Stimulated activated effector memory CD8-positive, alpha-beta T cell treated with anti-CD3 and anti-CD28 coated beads, Interleukin-12 subunit alpha, Interleukin-12 subunit beta, amount 100 ng/mL, for 72 hours (primary cell): ENCODE measurements around the gene ZNRF1.
"Not testable (repeated sequence)": the region's sequence is repeated elsewhere in the genome, so short reads cannot be mapped to it uniquely, and the experiment has no call there.

ENCODE experiments used
- ATAC-seq: fragments of 150-1000 bp; cut with Tn5 transposase; 2 replicates; pipeline ENCODE4 v1.10.0; 2021
- DNase-seq, 2 donors: peaks; one replicate each; pipeline ENCODE4 v3.0.0; 2021 to 2022; ENCODE audit warnings: low spot score in 2 of 2
- H3K27ac Mint-ChIP-seq: one replicate; pipeline ENCODE4 v1.8.0; 2022; ENCODE audit warnings: mild to moderate bottlenecking, mixed read lengths
- H3K36me3 Mint-ChIP-seq: one replicate; pipeline ENCODE4 v1.8.0; 2022; ENCODE audit warnings: mild to moderate bottlenecking, mixed read lengths
- H3K4me1 Mint-ChIP-seq: one replicate; pipeline ENCODE4 v1.8.0; 2022; ENCODE audit warnings: mixed read lengths
- H3K4me3 Mint-ChIP-seq: one replicate; pipeline ENCODE4 v1.8.0; 2022; ENCODE audit warnings: mild to moderate bottlenecking, mixed read lengths
- H3K9me3 Mint-ChIP-seq: one replicate; pipeline ENCODE4 v1.8.0; 2022; ENCODE audit warnings: mixed read lengths

The ZNRF1 gene

DNA sequence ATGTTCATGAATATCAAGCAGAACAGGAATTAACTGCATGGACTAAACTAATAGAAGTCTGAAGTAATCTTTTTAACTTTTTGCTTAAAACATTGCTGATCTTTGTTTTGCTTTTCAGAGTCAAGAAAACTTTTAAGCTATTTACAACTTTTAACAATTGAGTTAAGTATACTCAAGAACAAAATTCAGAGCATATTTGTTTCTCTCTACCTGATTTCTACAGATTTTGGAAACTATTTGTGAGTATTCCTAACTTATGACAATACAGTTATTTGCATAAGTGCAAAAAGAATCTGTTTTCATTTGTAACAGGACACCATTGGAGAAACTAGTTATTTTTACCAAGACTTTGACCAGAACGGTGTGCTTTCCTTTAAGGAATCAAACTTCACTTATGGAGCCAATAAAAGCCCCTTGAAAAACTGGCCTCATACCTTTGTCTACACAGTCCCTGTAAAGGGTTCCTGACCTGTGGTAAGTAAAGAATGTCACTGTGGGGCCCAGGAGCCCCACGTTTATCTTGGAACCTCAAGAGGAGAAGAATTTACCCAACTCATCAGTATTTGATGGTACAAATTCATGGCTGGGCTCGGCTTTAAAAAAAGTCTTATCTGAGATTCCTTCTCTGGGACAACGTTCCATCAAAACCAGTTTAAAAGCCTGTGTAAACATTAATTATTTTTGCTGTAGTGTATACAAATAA, 129.0 kb downstream of the ZNRF1 start:
- Mint-ChIP-seq H3K27ac (no peak overlapping the region), H3K9me3 (no peaks in the 10 kb centered on the region), H3K4me1 (peaks cover 5% of the 10 kb centered on the region), H3K36me3 (no peaks in the 10 kb centered on the region), H3K4me3 (no peak overlapping the region)
- no peak for ATAC-seq
- DNase-seq, result no peak

DNA sequence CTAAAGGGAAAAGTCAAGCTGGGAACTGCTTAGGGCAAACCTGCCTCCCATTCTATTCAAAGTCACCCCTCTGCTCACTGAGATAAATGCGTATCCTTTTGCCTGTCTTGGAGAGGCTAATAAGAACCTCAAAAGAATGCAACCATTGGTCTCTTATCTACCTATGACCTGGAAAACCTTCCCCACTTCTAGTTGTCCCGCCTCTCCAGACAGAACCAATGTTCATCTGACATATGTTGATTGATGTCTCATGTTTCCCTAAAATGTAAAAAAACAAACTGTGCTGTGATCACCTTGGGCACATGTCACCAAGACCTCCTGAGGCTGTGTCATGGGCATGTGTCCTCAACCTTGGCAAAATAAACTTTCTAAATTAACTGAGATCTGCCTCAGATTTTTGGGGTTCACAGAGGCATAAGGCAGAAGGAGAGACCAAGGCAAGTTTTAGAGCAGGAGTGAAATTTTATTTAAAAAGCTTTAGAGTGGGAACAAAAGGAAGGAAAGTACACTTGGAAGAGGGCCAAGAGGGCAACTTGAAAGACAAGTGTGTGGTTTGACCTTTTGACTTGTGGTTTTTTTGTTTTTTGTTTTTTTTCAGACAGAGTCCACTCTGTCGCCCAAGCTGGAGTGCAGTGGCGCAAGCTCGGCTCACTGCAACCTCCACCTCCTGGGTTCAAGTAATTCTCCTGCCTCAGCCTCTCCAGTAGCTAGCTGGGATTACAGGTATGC, 130.8 kb downstream of the ZNRF1 start:
- not testable (repeated sequence) for H3K9me3 Mint-ChIP-seq, DNase-seq, H3K4me1 Mint-ChIP-seq, H3K4me3 Mint-ChIP-seq, ATAC-seq, H3K36me3 Mint-ChIP-seq, H3K27ac Mint-ChIP-seq

DNA sequence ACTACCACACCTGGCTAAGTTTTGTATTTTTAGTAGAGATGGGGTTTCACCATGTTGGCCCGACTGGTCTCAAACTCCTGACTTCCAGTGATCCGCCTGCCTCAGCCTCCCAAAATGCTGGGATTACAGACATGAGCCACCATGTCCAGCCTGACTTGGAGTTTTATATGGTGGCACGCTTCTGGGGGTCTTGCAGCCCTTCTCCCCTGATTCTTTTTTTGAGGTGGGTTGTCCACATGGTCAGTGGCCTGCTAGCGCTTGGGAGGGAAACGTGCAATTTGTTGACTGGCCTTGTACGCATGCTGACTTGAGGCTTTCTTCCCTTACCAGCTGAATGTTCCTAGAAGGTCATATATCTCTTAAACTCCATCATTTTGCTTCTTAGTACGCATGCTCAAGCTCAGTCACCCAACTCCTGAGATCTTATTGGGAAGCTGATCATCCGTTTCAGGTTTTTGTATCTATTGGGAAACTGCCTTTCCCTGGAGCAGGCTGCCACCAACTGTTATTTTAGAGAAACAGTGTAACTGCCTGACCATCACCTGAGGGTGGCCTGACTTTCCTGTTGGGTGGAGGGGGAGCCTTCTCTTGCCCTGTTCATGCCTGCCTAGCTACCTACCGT, 131.4 kb downstream of the ZNRF1 start:
- DNase-seq (no peak), ATAC-seq (no peak)
- Mint-ChIP-seq H3K27ac (no peak overlapping the region), H3K36me3 (no peaks in the 10 kb centered on the region), H3K4me1 (peaks cover 5% of the 10 kb centered on the region), H3K9me3 (no peaks in the 10 kb centered on the region), H3K4me3 (no peak overlapping the region)

DNA sequence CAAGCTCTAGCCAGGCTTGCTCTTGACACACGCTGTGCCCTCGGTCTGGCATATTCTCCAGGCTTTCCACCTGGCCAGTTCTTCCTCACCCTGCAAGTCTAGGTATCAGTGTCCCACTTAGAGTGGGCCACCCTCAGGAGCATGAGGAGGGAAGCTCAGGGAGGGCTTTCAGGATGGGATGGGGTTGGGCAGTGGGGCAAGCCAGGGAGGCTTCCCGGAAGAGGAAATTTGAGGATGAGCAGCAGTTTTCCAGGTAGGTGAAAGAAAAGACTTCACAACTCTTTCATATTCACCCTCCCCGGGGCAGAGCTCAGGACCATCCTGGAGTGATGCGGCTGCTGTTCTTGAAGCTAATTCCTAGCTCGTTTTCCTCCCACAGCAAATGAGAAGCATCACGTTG, 132.3 kb downstream of the ZNRF1 start:
- H3K9me3 Mint-ChIP-seq, result no peaks in the 10 kb centered on the region
- H3K4me3 Mint-ChIP-seq, result no peak overlapping the region
- ATAC-seq (no peak), DNase-seq (no peak)
- H3K36me3 Mint-ChIP-seq, result no peaks in the 10 kb centered on the region
- H3K4me1 Mint-ChIP-seq, result peaks cover 5% of the 10 kb centered on the region
- H3K27ac Mint-ChIP-seq, result no peak overlapping the region

DNA sequence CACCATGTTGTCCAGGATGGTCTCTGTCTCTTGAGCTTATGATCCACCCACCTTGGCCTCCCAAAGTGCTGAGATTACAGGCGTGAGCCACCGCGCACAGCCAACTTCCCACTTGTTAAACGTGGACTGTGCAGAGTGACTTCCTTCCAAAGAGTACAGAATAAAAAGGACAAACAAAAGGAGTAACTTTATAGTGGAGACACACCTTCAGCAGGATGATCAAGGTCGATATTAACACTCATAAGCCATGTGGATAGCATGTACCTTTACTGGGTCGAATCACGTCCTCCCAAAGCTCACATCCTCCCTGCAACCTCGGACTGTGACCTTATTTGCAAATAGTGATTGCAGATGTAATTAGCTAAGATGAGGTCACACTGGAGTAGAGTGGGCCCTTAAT, 139.4 kb downstream of the ZNRF1 start:
- H3K9me3 Mint-ChIP-seq, result no peaks in the 10 kb centered on the region
- H3K27ac Mint-ChIP-seq, result no peak overlapping the region
- DNase-seq (no peak), ATAC-seq (no peak)
- H3K36me3 Mint-ChIP-seq, result no peaks in the 10 kb centered on the region
- no peaks in the 10 kb centered on the region for H3K4me1 Mint-ChIP-seq
- H3K4me3 Mint-ChIP-seq, result no peak overlapping the region

DNA sequence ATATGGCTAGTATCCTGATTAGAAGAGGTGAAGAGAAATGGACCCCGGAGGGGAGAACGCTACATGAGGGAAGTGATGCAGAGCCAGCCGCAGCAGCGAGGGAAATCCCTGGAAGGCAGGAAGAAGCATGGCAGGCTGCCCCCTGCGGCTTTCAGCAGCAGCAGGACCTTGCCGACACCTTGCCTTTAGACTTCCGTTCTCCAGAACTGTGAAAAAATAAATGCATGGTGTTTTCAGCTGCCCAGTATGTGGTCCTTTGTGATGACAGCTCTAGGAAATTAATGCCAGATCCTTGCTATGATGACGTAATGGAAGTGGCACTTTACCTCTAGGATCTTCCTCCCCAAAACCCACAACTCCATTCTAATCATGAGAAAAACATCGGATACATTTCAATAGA, 139.8 kb downstream of the ZNRF1 start:
- ATAC-seq (no peak), DNase-seq (no peak)
- Mint-ChIP-seq H3K27ac (no peak overlapping the region), H3K36me3 (no peaks in the 10 kb centered on the region), H3K4me3 (no peak overlapping the region), H3K4me1 (no peaks in the 10 kb centered on the region), H3K9me3 (no peaks in the 10 kb centered on the region)

DNA sequence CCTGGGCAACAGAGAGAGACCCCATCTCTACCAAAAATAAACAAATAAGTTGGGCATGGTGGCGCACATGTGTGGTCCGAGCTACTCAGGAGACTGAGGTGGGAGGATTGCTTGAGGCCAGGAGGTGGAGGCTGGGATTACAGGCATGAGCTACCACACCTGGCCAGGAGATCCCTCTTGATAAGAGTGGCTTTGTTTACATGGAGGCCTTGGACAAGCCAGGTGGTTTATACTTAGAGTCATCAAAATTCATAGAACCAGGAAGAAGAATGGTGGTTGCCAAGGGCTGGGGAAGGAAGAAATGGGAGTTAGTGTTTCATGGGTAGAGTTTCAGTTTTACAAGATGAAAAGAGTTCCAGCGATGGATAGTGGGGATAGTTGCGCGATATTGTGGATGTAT, 140.7 kb downstream of the ZNRF1 start:
- no peaks in the 10 kb centered on the region for H3K36me3 Mint-ChIP-seq
- H3K4me1 Mint-ChIP-seq, result no peaks in the 10 kb centered on the region
- H3K27ac Mint-ChIP-seq, result no peak overlapping the region
- no peak for ATAC-seq
- H3K4me3 Mint-ChIP-seq, result no peak overlapping the region
- DNase-seq, result no peak
- no peaks in the 10 kb centered on the region for H3K9me3 Mint-ChIP-seq

DNA sequence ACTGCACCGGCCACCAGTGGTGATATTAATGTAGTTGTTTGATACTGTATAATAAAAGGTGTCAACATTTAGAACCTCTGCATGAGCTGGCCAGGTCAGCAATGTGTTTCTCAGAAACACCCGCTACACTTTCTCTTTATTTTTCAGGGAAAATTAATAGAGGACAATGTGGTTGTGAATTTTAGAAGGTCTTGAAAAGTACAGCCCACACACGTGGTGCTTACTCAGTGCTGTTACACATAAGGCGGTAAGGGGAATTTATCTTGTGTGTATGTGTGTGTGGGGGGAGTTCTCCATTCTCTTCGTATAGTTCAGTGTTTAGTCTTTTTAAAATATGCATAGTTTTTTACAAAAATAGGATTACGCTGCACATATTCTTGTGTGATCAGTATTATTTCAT, 145.1 kb downstream of the ZNRF1 start:
- H3K27ac Mint-ChIP-seq, result no peak overlapping the region
- no peak for DNase-seq

DNA sequence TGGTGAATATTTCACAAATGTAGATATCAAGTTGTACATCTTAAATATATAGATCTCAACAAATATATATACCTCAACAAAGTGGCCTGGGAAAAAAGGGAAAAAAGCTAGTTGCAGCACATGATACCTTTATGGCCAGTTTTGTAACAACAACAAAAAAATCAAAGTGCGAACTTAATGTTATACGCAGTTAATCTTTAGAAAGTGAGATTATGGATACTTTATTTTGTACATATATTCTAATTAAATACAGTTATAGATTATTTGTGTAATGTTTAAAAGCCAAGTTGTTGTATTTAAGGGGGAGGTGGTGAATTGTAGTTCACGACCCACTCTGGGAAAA, 149.1 kb downstream of the ZNRF1 start:
- peak overlapping the region; percentile 81 for H3K27ac Mint-ChIP-seq
- peaks cover 19% of the 10 kb centered on the region for H3K9me3 Mint-ChIP-seq
- DNase-seq (no peak), ATAC-seq (no peak)
- H3K4me1 Mint-ChIP-seq, result peaks cover 27% of the 10 kb centered on the region
- H3K4me3 Mint-ChIP-seq, result peak overlapping the region; percentile 72
- peaks cover 27% of the 10 kb centered on the region for H3K36me3 Mint-ChIP-seq

More for the DNA sequence above, 145.1 kb downstream of the ZNRF1 start:
- peaks cover 4% of the 10 kb centered on the region for H3K4me1 Mint-ChIP-seq
- H3K9me3 Mint-ChIP-seq, result no peaks in the 10 kb centered on the region
- no peak overlapping the region for H3K4me3 Mint-ChIP-seq
- no peak for ATAC-seq
- H3K36me3 Mint-ChIP-seq, result no peaks in the 10 kb centered on the region

DNA sequence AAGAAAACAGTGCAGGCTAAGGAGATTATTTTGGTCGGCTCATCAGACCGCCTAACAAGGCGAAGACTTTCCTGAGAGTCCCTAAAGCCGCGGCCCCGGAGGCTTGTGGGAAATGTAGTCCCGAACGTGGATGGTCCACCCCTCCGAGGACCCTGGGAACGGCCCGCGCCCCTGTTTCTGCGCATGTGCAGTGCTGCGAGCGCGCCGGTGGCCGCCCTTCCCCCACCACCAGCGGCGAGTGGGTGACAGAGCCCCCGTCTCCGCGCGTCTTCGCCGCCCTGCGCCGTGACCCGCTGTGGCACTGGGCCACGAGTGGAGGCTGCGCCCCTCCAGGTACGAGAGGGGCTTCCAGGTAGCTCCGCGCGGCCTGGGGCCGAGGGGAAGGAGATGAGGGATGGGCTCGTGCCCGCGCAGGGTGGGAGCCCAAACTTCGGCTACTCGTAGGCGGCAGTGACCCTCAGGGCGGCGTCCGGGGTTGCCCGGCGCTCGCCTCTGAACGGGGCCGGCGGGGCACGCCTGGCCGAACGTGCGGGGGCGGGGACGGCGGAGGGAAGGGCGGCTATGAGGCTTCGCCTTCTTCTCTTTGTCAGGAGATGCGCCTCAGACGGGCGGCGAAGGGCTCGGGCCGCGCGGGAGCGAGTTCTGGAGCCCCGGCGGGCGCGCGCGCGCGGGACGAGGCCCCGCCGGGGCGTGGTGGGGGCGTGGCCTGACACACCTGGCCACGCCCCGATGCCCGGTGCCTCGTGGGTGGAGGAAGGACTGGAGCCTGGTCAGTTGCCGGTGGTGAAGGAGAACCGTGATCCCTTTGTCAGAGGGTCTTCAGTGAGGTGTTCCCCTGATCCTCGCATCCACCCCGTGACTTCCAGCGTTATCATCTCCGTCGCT, 149.7 kb downstream of the ZNRF1 start, which contains the start of gene ZFP1:
Gene ZFP1 (plus strand): TSS at position 214 of the 885 bp plus-strand sequence. CDS start 4,428 bp downstream, outside the sequence.
- ATAC-seq, result peak; percentile 94
- DNase-seq, result peak; percentile 98 to 99
- peak within 1 kb of the TSS; percentile 72 for H3K4me3 Mint-ChIP-seq
- peaks cover 19% of the 10 kb centered on the region for H3K9me3 Mint-ChIP-seq
- peaks cover 28% of the 10 kb centered on the region for H3K36me3 Mint-ChIP-seq
- H3K4me1 Mint-ChIP-seq, result peaks cover 27% of the 10 kb centered on the region
- H3K27ac Mint-ChIP-seq, result peak within 1 kb of the TSS; percentile 81

DNA sequence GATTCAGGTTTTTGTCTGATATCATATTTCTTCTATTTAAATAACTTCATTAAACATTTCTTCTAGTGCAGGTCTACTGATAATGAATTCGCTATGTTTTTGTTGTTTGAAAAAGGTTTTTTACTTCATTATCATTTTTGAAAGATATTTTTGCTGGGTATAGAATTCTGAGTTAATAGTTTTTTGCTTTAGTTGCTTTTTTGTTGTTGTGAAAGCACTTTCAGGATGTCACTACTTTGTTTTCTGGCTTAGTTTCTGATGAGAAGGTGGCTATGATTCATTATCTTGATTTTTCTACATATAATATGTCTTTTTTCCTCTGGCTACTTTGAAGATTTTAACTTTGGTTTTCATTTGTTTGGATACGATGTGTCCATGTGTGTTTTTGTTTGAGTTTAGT, 153.0 kb downstream of the ZNRF1 start:
- Mint-ChIP-seq H3K36me3 (peaks cover 47% of the 10 kb centered on the region), H3K4me3 (no peak overlapping the region), H3K4me1 (peaks cover 23% of the 10 kb centered on the region), H3K9me3 (peaks cover 19% of the 10 kb centered on the region), H3K27ac (no peak overlapping the region)
- DNase-seq, result no peak
- ATAC-seq, result no peak

DNA sequence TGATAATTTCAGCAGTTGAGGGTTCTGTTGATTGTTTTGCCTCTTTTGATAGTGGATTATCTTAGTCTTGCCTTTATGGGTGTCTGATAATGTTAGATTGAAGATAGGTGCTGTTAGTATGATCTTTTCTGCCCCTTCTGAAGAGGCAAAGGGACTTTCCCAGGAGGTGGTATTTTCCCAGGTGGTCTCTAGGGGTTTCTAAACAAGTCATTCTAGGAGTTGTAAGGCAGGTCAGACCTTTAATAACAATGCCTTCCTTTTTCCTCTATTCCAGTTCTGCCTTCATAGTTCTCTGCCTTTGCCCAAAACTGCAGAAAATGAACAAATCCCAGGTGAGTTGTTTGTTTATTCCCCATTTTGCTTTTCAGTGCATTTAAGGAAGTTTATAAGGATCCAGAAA, 153.8 kb downstream of the ZNRF1 start:
- peaks cover 23% of the 10 kb centered on the region for H3K4me1 Mint-ChIP-seq
- H3K9me3 Mint-ChIP-seq, result peaks cover 19% of the 10 kb centered on the region
- no peak overlapping the region for H3K27ac Mint-ChIP-seq
- peaks cover 55% of the 10 kb centered on the region for H3K36me3 Mint-ChIP-seq
- H3K4me3 Mint-ChIP-seq, result no peak overlapping the region
- DNase-seq (no peak), ATAC-seq (no peak)

DNA sequence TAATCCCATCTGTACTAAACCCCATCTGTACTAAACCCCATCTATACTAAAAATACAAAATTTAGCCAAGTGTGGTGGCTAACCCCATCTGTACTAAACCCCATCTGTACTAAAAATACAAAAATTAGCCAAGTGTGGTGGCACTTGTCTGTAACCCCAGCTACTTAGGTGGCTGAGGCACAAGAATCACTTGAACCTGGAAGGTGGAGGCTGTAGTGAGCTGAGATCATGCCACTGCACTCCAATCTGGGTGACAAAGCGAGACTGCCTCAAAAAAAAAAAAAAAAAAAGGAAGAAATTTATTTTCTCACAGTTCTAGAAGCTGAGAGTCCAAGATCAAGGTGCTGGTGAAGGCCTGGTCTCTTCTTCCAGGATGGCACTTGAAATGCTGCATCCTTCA, 161.6 kb downstream of the ZNRF1 start:
- Mint-ChIP-seq H3K4me1 (no peaks in the 10 kb centered on the region), H3K4me3 (no peak overlapping the region), H3K9me3 (no peaks in the 10 kb centered on the region), H3K27ac (no peak overlapping the region), H3K36me3 (peaks cover 47% of the 10 kb centered on the region)
- ATAC-seq, result no peak
- DNase-seq, result no peak
